Heart right ventricle (tissue), 16 donors: ENCODE results near the gene PGF. TPM values are rescaled to one million over a fixed set of nuclear protein-coding genes. Genes with fewer than 3 reads are reported as not detected.
A peak's percentile ranks its signal among the peaks of the same experiment; 100 is the strongest.
"Not testable (repeated sequence)": the region's sequence is repeated elsewhere in the genome, so short reads cannot be mapped to it uniquely, and the experiment has no call there.

Experiments
- ATAC-seq, 8 donors: fragments of 200-7000 bp; cut with Tn5 transposase; one replicate each; pipeline ENCODE4 v1.9.1; 2020; ENCODE audit warnings: mild to moderate bottlenecking in 8 of 8, moderate library complexity in 8 of 8, moderate number of reproducible peaks in 1 of 8
- DNase-seq, 2 donors: peaks; one replicate each; pipeline ENCODE4 v3.0.0-alpha.2; 2020
- H3K27ac ChIP-seq, 10 donors: fragments of 200-600 bp; sonication (generic) in 2 of 10; one replicate each; pipeline versions ENCODE4 v1.5.0 to v1.8.0; 2020 to 2022; ENCODE audit warnings: mild to moderate bottlenecking in 3 of 10
- H3K27me3 ChIP-seq, 7 donors: fragments of 200-600 bp; one replicate each; pipeline ENCODE4 v1.8.0; 2021 to 2022; ENCODE audit warnings: mild to moderate bottlenecking in 2 of 7
- H3K36me3 ChIP-seq, 9 donors: fragments of 200-600 bp; sonication (generic) in 1 of 9; one replicate each; pipeline versions ENCODE4 v1.5.0 to v1.8.0; 2020 to 2022; ENCODE audit warnings: mild to moderate bottlenecking in 2 of 9
- H3K4me1 ChIP-seq, 9 donors: fragments of 200-600 bp; sonication (generic) in 1 of 9; one replicate each; pipeline versions ENCODE4 v1.5.0 to v1.8.0; 2020 to 2022; ENCODE audit warnings: mild to moderate bottlenecking in 4 of 9
- H3K4me3 ChIP-seq, 10 donors: fragments of 200-600 bp; sonication (generic) in 2 of 10; one replicate each; pipeline versions ENCODE4 v1.5.0 to v1.8.0; 2020 to 2022; ENCODE audit warnings: mild to moderate bottlenecking in 7 of 10, moderate library complexity in 2 of 10
- H3K9me3 ChIP-seq, 11 donors: fragments of 200-600 bp in 10 of 11; sonication (generic) in 2 of 11; one replicate each; pipeline versions ENCODE4 v1.5.0 to v1.8.0; 2013 to 2022; ENCODE audit warnings: mild to moderate bottlenecking in 2 of 11, control low read depth in 1 of 11, moderate library complexity in 1 of 11
- WGBS, 2 donors: extraction: QIAGEN DNeasy Blood & Tissue Kit; methylation state at CpG; one replicate each; pipeline ENCODE4 v1.1.7; 2013; ENCODE audit warnings: inconsistent platforms in 1 of 2; 5-methylcytosine and 5-hydroxymethylcytosine counted together
- intact Hi-C, 10 donors: fragments of 100-400 bp; cut with DNase I; formaldehyde crosslinking; loops; one replicate each; pipeline versions ENCODE4 v1.11.1 to v1.14.2; 2022
- polyA plus RNA-seq, 2 donors: library from polyadenylated mRNA; stranded (reverse); fragments of 200-250 nt; gene quantifications; one replicate each; pipeline ENCODE4 v1.2.3, GENCODE V29; 2013
- total RNA-seq, 10 donors: library from RNA; stranded (reverse); fragmentation: NEBNext Ultra II Directional in 3 of 10; extraction: Animal tissue kit (Norgen Biotek cat#: 25700) in 3 of 10; gene quantifications; one replicate each; pipeline versions ENCODE4 v1.2.1 to v1.2.4, GENCODE V29; 2021 to 2023
- TF ChIP-seq, protein P1 (sequence below), 9 donors: fragments of 200-600 bp; sonication (generic) in 2 of 9; IDR thresholded peaks; one replicate each; pipeline versions ENCODE4 v1.5.0 to v1.8.0; 2021 to 2022; ENCODE audit warnings: antibody characterized with exemption in 9 of 9, mild to moderate bottlenecking in 5 of 9, moderate library complexity in 1 of 9
- donor health status: Arrhythmogenic right ventricular cardiomyopathy.
- donor health status: ischemic (EF 13 %, LVEDD 7.1; RV severe dilation, severe dysfunction).
- donor health status: healthy with polysubstance abuse.
- donor health status: DM: no; HTN: yes; CAD: no.
- donor health status: DM: no; HTN: no; CAD: no.
- donor health status: ischemic (EF 25% LVEDD 6.9; RV normal size, moderate dysfunction).
- donor health status: ischemic (EF 25% LVEDD 5.7; RV mildly dilated, moderate dysfunction).
- donor health status: healthy.
- donor health status: DM: yes; HTN: yes; CAD: no.
- donor health status: Ischemic cardiomyopathy.
- donor health status: ischemic (EF 35%, LVEDD 5.7; RV mildly dilated, moderate dysfunction).
- donor health status: nonischemic (EF 11% LVEDD 7.7; RV severe dilation, severe dysfunction).
- donor health status: DM: yes; HTN: yes; CAD: no.
- donor health status: PGD.
- donor health status: ischemic (EF 29% LVEDD 5.4; RV normal size, mild dysfunction).
- donor health status: nonischemic (EF 23%, LVEDD 6.1; RV moderate dilation, normal function).

The PGF gene
- total and polyA plus RNA-seq, 12 donors = 2.1 to 22.5 (median 6.3) TPM

DNA sequence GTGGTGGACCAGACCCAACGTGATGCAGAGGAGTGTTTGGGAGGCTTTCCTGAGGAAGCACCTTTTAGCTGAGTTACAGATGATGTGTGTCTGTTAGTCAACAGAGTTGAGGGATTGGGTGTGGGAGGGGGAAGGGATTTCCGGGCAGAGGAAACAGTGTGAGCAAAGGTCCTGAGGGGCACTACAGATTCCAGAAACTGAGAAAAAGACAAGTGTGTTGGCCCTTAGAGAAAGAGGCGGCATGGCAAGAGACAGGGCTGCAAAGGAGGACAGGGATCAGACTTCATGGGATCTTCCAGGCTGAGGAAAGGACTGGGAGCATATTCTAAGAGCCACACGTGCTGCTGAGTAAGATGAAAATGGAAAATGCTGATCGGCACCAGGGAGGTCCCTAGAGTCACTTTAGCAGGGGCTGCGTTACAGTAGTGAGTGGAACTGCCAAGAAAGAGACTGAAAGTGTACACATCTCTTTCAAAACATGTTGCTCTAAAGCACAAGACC, 22.9 kb downstream of the PGF start:
- Histone ChIP-seq H3K4me3 (no peak overlapping the region), H3K27me3 (no peaks in the 10 kb centered on the region), H3K27ac (peak overlapping the region in 9 of 10 donors; percentile 33 to 80 (median 55)), H3K36me3 (no peaks in the 10 kb centered on the region), H3K9me3 (no peaks in the 10 kb centered on the region), H3K4me1 (peaks cover 9 to 48% (median 40%) of the 10 kb centered on the region in 9 donors)
- TF ChIP-seq, protein P1, sequence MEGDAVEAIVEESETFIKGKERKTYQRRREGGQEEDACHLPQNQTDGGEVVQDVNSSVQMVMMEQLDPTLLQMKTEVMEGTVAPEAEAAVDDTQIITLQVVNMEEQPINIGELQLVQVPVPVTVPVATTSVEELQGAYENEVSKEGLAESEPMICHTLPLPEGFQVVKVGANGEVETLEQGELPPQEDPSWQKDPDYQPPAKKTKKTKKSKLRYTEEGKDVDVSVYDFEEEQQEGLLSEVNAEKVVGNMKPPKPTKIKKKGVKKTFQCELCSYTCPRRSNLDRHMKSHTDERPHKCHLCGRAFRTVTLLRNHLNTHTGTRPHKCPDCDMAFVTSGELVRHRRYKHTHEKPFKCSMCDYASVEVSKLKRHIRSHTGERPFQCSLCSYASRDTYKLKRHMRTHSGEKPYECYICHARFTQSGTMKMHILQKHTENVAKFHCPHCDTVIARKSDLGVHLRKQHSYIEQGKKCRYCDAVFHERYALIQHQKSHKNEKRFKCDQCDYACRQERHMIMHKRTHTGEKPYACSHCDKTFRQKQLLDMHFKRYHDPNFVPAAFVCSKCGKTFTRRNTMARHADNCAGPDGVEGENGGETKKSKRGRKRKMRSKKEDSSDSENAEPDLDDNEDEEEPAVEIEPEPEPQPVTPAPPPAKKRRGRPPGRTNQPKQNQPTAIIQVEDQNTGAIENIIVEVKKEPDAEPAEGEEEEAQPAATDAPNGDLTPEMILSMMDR (IDR thresholded peaks at IDR 0.05) = no peak
- DNase-seq (no peak), ATAC-seq (peak; percentile 33 to 74 (median 70))
- intact Hi-C loops = loop anchor here in 1 of 10 donors (10.0 kb wide), 1 partner anchor 362 kb away; no protein-coding TSS in a partner anchor
- WGBS, 2 donors = 23 to 38% methylated on average over 6 of the region's 6 CpGs

DNA sequence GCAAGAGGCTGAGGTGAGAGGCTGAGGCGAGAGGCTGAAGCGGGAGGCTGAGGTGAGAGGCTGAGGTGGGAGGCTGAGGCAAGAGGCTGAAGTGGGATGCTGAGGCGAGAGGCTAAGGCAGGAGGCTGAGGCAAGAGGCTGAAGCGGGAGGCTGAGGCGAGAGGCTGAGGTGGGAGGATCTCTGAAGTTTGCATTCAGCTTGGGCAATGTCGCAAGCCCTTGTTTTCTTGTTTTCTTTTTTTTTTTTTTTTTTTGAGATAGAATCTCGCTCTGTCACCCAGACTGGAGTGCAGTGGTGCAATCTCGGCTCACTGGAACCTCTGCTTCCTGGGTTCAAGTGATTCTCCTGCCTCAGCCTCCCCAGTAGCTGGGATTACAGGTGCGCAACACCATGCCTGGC, 23.7 kb downstream of the PGF start:
- H3K27me3 ChIP-seq, H3K4me3 ChIP-seq, DNase-seq, ATAC-seq, H3K36me3 ChIP-seq, H3K9me3 ChIP-seq: not testable (repeated sequence)
- WGBS, 2 donors = 83% methylated on average over 9 of the region's 9 CpGs
- Histone ChIP-seq H3K27ac (peak overlapping the region in 7 of 10 donors; percentile 48 to 80 (median 55)), H3K4me1 (peaks cover 9 to 48% (median 40%) of the 10 kb centered on the region in 9 donors)
- intact Hi-C loops = loop anchor here in 1 of 10 donors (10.0 kb wide), 1 partner anchor 363 kb away; no protein-coding TSS in a partner anchor

DNA sequence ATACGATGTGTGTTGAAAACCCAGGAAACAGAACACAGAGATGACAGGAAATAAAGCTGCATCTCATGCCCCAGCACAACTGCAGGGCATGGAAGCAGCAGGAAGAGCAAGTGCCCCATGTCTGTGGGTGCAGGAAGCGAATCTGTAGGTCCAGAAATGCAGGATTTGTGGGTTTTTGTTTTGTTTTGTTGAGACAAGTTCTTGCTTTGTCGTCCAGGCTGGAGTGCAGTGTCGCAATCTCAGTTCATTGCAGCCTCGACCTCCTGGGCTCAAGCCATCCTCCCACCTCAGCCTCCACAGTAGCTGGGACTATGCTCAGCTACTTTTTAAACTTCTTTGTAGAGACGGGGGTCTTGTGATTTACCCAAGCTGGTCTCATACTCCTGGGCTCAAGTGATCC, 26.2 kb downstream of the PGF start:
- WGBS, 2 donors = 73 to 81% methylated on average over 6 of the region's 6 CpGs
- ATAC-seq (no peak), DNase-seq (no peak)
- Histone ChIP-seq H3K36me3 (no peaks in the 10 kb centered on the region), H3K4me1 (peaks cover 4 to 27% (median 24%) of the 10 kb centered on the region in 9 donors), H3K9me3 (no peaks in the 10 kb centered on the region), H3K27ac (no peak overlapping the region), H3K27me3 (no peaks in the 10 kb centered on the region), H3K4me3 (no peak overlapping the region)
- intact Hi-C loops = no loop called here
- TF ChIP-seq, protein P1 (IDR thresholded peaks at IDR 0.05) = no peak

DNA sequence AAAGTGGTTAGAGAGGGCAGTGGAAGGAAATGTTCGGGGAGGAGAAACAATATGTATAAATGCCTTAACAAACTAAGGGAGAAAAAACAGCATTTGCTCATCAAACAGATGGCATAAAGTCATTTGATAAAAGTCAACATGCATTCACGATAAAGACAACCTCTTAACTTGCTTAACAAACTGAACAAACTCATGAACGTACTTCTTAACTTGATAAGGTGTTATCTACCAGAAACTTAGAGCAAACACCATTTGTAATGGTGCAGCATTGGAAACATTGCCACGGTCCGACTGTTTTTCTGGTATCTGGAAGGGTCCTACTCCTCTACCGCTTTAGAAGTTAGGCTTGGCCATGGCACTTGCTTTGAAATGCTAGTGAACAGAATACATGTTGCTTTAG, 28.2 kb downstream of the PGF start:
- Histone ChIP-seq H3K4me1 (peaks cover 0 to 21% (median 15%) of the 10 kb centered on the region in 9 donors), H3K27me3 (peaks cover 0 to 14% (median 0%) of the 10 kb centered on the region in 7 donors), H3K27ac (no peak overlapping the region), H3K36me3 (no peaks in the 10 kb centered on the region), H3K9me3 (no peaks in the 10 kb centered on the region), H3K4me3 (no peak overlapping the region)
- TF ChIP-seq, protein P1 (IDR thresholded peaks at IDR 0.05) = no peak
- 81 to 83% methylated on average over 6 of the region's 6 CpGs for WGBS, 2 donors
- intact Hi-C loops = no loop called here
- ATAC-seq = no peak
- no peak for DNase-seq

DNA sequence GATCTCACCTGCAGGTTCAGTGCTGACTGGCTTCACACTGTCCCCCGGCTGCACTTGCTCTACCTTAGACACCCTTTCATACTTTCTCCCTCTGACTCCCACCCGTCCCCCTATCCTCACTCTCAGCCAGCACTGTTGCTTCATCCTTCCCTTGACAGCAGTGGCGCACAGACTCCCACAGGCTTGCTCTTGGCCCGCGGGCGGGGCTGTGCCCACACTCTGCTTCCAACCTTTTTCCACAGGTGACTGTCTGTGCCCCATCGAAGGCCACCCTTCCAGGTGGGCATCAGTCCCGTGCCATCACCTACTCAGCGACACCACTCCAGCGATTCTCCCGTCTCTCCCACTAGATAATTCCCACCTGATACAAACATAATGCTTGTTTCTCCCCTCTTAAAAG, 31.3 kb downstream of the PGF start:
- TF ChIP-seq, protein P1 (IDR thresholded peaks at IDR 0.05) = no peak
- ATAC-seq (no peak), DNase-seq (no peak)
- H3K4me1 ChIP-seq = peaks cover 0 to 19% (median 9%) of the 10 kb centered on the region in 9 donors
- peaks cover 0 to 8% (median 0%) of the 10 kb centered on the region in 9 donors for H3K36me3 ChIP-seq
- no peak overlapping the region for H3K27ac ChIP-seq
- 91 to 92% methylated on average over 11 of the region's 11 CpGs for WGBS, 2 donors
- no peaks in the 10 kb centered on the region for H3K9me3 ChIP-seq
- intact Hi-C loops = no loop called here
- H3K27me3 ChIP-seq = peaks cover 0 to 14% (median 0%) of the 10 kb centered on the region in 7 donors
- no peak overlapping the region for H3K4me3 ChIP-seq
